Panc1 (cell line): ENCODE data around the gene PDE4B. TPM values are rescaled to one million over a fixed set of nuclear protein-coding genes. Genes with fewer than 3 reads are reported as not detected.

ENCODE experiments used
- ATAC-seq: fragments of 200-7000 bp; cut with Tn5 transposase; 2 replicates; pipeline ENCODE4 v1.9.1; 2020; ENCODE audit warnings: mild to moderate bottlenecking, moderate library complexity
- BruUV-seq: library from RNA; stranded (reverse); fragments of 400-500 nt; replicated peaks from 2 replicates; lab custom pipeline; 2021; lab: Mats Ljungman, UMichigan
- CTCF ChIA-PET: fragments of 300-600 bp; sonication (Branson Sonifier 250); formaldehyde crosslinking; loops from one replicate; lab custom pipeline; 2022; ENCODE audit warnings: antibody characterized with exemption; lab: Charles Lee
- POLR2A ChIA-PET: fragments of 300-600 bp; sonication (Branson Sonifier 250); formaldehyde crosslinking; loops from one replicate; lab custom pipeline; 2022; ENCODE audit warnings: antibody characterized with exemption; lab: Charles Lee
- DNase-seq: peaks from one replicate; pipeline ENCODE4 v3.0.0-alpha.2; 2010; ENCODE audit warnings: low read depth, low spot score
- H3K27ac ChIP-seq: 2 replicates; pipeline ENCODE4 v1.5.1; 2011; ENCODE audit warnings: mild to moderate bottlenecking, low read length, inconsistent platforms
- H3K27me3 ChIP-seq: fragments of 200-500 bp; sonication (Bioruptor generic); 2 replicates; pipeline ENCODE4 v1.6.0; 2014; ENCODE audit warnings: low read length, inconsistent platforms; ENCODE audit not compliant: control insufficient read depth, insufficient read depth
- H3K36me3 ChIP-seq: fragments of 200-500 bp; sonication (Bioruptor generic); 2 replicates; pipeline ENCODE4 v1.5.1; 2014; ENCODE audit warnings: inconsistent platforms, mild to moderate bottlenecking, low read length, moderate library complexity; ENCODE audit not compliant: control insufficient read depth, insufficient read depth
- H3K4me1 ChIP-seq: 2 replicates; pipeline ENCODE4 v1.5.1; 2011; ENCODE audit warnings: inconsistent platforms, mild to moderate bottlenecking, low read length, moderate library complexity; ENCODE audit not compliant: control insufficient read depth, insufficient read depth
- H3K4me3 ChIP-seq, 2 experiments: 2 replicates each; pipeline ENCODE4 v1.5.1; 2011 to 2012; ENCODE audit warnings: low read depth in 2 of 2, low read length in 2 of 2, mild to moderate bottlenecking in 2 of 2, inconsistent platforms in 1 of 2, moderate library complexity in 1 of 2
- H3K9me3 ChIP-seq: fragments of 200-500 bp; sonication (Bioruptor generic); 2 replicates; pipeline ENCODE4 v1.5.1; 2014; ENCODE audit warnings: low read depth, mild to moderate bottlenecking, inconsistent platforms, low read length, moderate library complexity; ENCODE audit not compliant: control insufficient read depth, insufficient read depth
- POLR2AphosphoS5 ChIP-seq: IDR thresholded peaks from 2 replicates; pipeline ENCODE4 v1.6.1; 2012; ENCODE audit warnings: mild to moderate bottlenecking, low read depth, low read length, moderate library complexity
- SIN3A ChIP-seq: IDR thresholded peaks from 2 replicates; pipeline ENCODE4 v1.6.1; 2012; ENCODE audit warnings: low read depth, mild to moderate bottlenecking, low read length, moderate library complexity, borderline replicate concordance; ENCODE audit not compliant: insufficient read depth
- TCF7L2 ChIP-seq: IDR thresholded peaks from 2 replicates; pipeline ENCODE4 v1.6.1; 2011; ENCODE audit warnings: mild to moderate bottlenecking, low read depth, low read length, inconsistent platforms
- in situ Hi-C: cut with HindIII; loops from 2 replicates; pipeline ENCODE4 v1.10.0; 2016; ENCODE audit warnings: low sequenced_read_pairs, low pct_unique_long_range_greater_than_20kb
- intact Hi-C: fragments of 100-400 bp; cut with micrococcal nuclease; formaldehyde crosslinking; loops from one replicate; pipeline ENCODE4 v1.10.0; 2022; ENCODE audit not compliant: unreplicated experiment
- total RNA-seq: library from RNA; stranded (reverse); gene quantifications from one replicate; pipeline ENCODE4 v1.2.1, GENCODE V29; 2021; ENCODE audit not compliant: unreplicated experiment
- TF ChIP-seq, protein P1 (sequence below): fragments of 450-650 bp; IDR thresholded peaks from 2 replicates; pipeline ENCODE4 v1.5.1; 2017; ENCODE audit warnings: mild to moderate bottlenecking
- TF ChIP-seq, protein P2 (sequence below), 2 experiments: IDR thresholded peaks; 2 replicates each; pipeline ENCODE4 v1.6.1; 2011 to 2012; ENCODE audit warnings: low read depth in 2 of 2, control low read depth in 1 of 2, low read length in 1 of 2, mild to moderate bottlenecking in 1 of 2, moderate library complexity in 1 of 2; ENCODE audit not compliant: insufficient read depth in 1 of 2

Gene PDE4B
- total RNA-seq, 1 experiment from 2014 or later: 0.26 TPM

GRCh38 chr1:65791396-65791795, 1.3 kb upstream of the PDE4B start:
- no peaks in the 10 kb centered on the region for H3K36me3 ChIP-seq
- H3K27ac ChIP-seq: no peak overlapping the region
- in situ Hi-C loops: no loop called here
- no peak overlapping the region for H3K4me3 ChIP-seq
- H3K27me3 ChIP-seq: peaks cover 3% of the 10 kb centered on the region
- H3K4me1 ChIP-seq: no peaks in the 10 kb centered on the region
- H3K9me3 ChIP-seq: no peaks in the 10 kb centered on the region
- POLR2A ChIA-PET: no interaction called here
- ATAC-seq: no peak
- CTCF ChIA-PET: no interaction called here
- intact Hi-C loops: no loop called here
- TF ChIP-seq TCF7L2 (no peak), SIN3A (no peak), POLR2AphosphoS5 (no peak)
- TF ChIP-seq, protein P1, sequence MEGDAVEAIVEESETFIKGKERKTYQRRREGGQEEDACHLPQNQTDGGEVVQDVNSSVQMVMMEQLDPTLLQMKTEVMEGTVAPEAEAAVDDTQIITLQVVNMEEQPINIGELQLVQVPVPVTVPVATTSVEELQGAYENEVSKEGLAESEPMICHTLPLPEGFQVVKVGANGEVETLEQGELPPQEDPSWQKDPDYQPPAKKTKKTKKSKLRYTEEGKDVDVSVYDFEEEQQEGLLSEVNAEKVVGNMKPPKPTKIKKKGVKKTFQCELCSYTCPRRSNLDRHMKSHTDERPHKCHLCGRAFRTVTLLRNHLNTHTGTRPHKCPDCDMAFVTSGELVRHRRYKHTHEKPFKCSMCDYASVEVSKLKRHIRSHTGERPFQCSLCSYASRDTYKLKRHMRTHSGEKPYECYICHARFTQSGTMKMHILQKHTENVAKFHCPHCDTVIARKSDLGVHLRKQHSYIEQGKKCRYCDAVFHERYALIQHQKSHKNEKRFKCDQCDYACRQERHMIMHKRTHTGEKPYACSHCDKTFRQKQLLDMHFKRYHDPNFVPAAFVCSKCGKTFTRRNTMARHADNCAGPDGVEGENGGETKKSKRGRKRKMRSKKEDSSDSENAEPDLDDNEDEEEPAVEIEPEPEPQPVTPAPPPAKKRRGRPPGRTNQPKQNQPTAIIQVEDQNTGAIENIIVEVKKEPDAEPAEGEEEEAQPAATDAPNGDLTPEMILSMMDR: no peak
- TF ChIP-seq, protein P2, sequence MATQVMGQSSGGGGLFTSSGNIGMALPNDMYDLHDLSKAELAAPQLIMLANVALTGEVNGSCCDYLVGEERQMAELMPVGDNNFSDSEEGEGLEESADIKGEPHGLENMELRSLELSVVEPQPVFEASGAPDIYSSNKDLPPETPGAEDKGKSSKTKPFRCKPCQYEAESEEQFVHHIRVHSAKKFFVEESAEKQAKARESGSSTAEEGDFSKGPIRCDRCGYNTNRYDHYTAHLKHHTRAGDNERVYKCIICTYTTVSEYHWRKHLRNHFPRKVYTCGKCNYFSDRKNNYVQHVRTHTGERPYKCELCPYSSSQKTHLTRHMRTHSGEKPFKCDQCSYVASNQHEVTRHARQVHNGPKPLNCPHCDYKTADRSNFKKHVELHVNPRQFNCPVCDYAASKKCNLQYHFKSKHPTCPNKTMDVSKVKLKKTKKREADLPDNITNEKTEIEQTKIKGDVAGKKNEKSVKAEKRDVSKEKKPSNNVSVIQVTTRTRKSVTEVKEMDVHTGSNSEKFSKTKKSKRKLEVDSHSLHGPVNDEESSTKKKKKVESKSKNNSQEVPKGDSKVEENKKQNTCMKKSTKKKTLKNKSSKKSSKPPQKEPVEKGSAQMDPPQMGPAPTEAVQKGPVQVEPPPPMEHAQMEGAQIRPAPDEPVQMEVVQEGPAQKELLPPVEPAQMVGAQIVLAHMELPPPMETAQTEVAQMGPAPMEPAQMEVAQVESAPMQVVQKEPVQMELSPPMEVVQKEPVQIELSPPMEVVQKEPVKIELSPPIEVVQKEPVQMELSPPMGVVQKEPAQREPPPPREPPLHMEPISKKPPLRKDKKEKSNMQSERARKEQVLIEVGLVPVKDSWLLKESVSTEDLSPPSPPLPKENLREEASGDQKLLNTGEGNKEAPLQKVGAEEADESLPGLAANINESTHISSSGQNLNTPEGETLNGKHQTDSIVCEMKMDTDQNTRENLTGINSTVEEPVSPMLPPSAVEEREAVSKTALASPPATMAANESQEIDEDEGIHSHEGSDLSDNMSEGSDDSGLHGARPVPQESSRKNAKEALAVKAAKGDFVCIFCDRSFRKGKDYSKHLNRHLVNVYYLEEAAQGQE (IDR thresholded peaks at IDR 0.05; ENCODE audit: insufficient read depth in 1 of 2, low read depth in 2 of 2, low read length in 1 of 2): no peak
- BruUV-seq: no TSS peak
- DNase-seq: no peak

GRCh38 chr1:65791801-65792668, 660 bp upstream of the PDE4B start:
- H3K27ac ChIP-seq: no peak overlapping the region
- intact Hi-C loops (no loop called here), in situ Hi-C loops (no loop called here)
- POLR2A ChIA-PET: no interaction called here
- H3K4me3 ChIP-seq: no peak overlapping the region; a peak in 1 of 4 replicates
- ATAC-seq (no peak), DNase-seq (no peak)
- BruUV-seq: no TSS peak
- no peak for TF ChIP-seq TCF7L2
- TF ChIP-seq POLR2AphosphoS5: no peak
- TF ChIP-seq, protein P1: no peak
- TF ChIP-seq, protein P2 (IDR thresholded peaks at IDR 0.05; ENCODE audit: insufficient read depth in 1 of 2, low read depth in 2 of 2, low read length in 1 of 2): no peak
- CTCF ChIA-PET: no interaction called here
- H3K9me3 ChIP-seq: no peaks in the 10 kb centered on the region
- H3K27me3 ChIP-seq: peaks cover 3% of the 10 kb centered on the region
- H3K36me3 ChIP-seq: no peaks in the 10 kb centered on the region
- H3K4me1 ChIP-seq: no peaks in the 10 kb centered on the region
